Fibroblast of the aortic adventitia (primary cell): ENCODE results near the gene KRTAP12-1. TPM values are rescaled to one million over a fixed set of nuclear protein-coding genes. Genes with fewer than 3 reads are reported as not detected.
"Not testable (repeated sequence)": the region's sequence is repeated elsewhere in the genome, so short reads cannot be mapped to it uniquely, and the experiment has no call there.

Source experiments
- DNase-seq: peaks from one replicate; pipeline ENCODE4 v3.0.0-alpha.2; 2010; ENCODE audit warnings: low read depth
- H3K4me3 ChIP-seq: 2 replicates; pipeline ENCODE4 v1.5.1; 2011; ENCODE audit warnings: low read depth, mild to moderate bottlenecking, control low read depth, low read length, moderate library complexity
- total RNA-seq: library from RNA; depleted of rRNA; stranded (reverse); fragments of >200 nt; gene quantifications from 2 replicates; pipeline ENCODE4 v1.2.3, GENCODE V29; 2012; ENCODE audit warnings: low replicate concordance
- TF ChIP-seq, protein P1 (sequence below): IDR thresholded peaks from 2 replicates; pipeline ENCODE4 v1.5.1; 2011; ENCODE audit warnings: mild to moderate bottlenecking, low read length, control low read depth, inconsistent platforms; ENCODE audit not compliant: insufficient read depth

Gene KRTAP12-1
- total RNA-seq, 1 donor: not detected

GRCh38 chr21:44664691-44665090 lies 17.3 kb downstream of the KRTAP12-1 start:
- DNase-seq: no peak
- TF ChIP-seq, protein P1, sequence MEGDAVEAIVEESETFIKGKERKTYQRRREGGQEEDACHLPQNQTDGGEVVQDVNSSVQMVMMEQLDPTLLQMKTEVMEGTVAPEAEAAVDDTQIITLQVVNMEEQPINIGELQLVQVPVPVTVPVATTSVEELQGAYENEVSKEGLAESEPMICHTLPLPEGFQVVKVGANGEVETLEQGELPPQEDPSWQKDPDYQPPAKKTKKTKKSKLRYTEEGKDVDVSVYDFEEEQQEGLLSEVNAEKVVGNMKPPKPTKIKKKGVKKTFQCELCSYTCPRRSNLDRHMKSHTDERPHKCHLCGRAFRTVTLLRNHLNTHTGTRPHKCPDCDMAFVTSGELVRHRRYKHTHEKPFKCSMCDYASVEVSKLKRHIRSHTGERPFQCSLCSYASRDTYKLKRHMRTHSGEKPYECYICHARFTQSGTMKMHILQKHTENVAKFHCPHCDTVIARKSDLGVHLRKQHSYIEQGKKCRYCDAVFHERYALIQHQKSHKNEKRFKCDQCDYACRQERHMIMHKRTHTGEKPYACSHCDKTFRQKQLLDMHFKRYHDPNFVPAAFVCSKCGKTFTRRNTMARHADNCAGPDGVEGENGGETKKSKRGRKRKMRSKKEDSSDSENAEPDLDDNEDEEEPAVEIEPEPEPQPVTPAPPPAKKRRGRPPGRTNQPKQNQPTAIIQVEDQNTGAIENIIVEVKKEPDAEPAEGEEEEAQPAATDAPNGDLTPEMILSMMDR: no peak
- H3K4me3 ChIP-seq: no peak overlapping the region

DNA sequence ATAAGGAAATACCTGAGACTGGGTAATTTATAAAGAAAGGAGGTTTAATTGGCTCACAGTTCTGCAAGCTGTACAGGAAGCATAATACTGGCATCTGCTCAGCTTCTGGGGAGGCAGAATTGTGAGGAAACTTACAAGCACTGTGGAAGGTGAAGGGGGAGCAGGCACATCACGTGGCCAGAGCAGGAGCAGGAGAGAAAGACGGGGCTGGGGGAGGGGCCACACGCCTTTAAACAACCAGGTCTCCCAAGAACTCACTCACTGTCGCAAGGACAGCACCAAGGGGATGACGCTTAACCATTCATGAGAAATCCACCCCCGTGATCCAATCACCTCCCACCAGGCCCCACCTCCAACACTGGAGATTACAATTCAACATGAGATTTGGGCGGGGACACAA lies 20.4 kb downstream of the KRTAP12-1 start:
- DNase-seq, H3K4me3 ChIP-seq: not testable (repeated sequence)

DNA sequence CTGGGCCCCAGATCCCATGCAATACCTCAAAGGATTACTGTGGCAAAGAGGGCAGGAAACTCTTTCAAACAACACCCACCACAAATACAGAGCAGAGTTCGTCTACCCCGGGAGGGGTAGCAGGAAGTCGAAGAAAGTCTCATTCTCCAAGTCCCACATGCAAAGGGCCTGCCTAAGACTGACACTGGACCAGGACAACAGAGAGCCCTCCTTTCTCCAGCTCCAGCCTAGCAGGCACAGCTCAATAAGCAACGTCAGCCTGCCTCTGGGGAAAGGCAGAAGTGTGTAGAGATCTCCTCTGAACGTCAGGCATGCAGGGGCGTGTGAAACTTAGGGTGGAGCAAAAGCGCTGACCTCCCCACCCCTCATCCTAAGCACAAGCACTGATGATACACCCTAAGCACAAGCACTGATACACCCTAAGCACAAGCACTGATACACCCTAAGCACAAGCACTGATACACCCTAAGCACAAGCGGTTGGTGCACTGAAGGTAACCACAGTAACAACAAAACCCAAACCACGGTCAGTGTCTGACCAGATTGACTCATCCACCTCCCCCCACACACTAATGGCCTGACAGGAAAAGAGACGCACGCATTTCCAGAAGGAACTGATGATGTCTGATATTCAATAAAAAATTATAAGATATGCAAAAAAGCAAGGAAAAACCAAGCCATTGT lies 22.9 kb downstream of the KRTAP12-1 start:
- no peak for DNase-seq
- TF ChIP-seq, protein P1: no peak
- H3K4me3 ChIP-seq: no peak overlapping the region

GRCh38 chr21:44658541-44658910 lies 23.4 kb downstream of the KRTAP12-1 start:
- no peak overlapping the region for H3K4me3 ChIP-seq
- DNase-seq: no peak
- TF ChIP-seq, protein P1: no peak

- H3K4me3 ChIP-seq: no peak within 1 kb of the TSS
- TF ChIP-seq, protein P1: no peak
- DNase-seq: no peak
Measured at GRCh38 chr21:44657635-44658540, 24.1 kb downstream of the KRTAP12-1 start, which contains the start of gene KRTAP12-3. TSS of gene KRTAP12-3 (plus strand) at chr21:44657932. CDS start at chr21:44657980, 48 bp downstream.

DNA sequence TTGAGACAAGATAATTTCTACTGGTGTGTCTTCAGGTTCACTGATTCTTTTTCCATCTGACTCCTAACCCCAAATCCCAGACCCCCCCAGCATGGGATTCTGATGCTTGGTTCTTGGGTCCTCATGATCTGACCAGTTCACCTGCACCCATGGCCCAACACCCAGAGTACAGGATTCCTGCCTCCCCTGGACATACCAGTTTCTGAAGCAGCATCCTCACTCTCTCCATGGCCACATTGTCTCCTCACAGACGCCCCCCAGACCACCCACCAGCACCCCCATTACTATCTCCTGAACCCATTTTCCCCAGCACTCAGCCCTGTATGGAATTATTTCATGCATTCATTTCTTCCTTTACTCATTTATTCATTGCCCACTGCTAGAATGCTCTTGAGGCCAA lies 25.1 kb downstream of the KRTAP12-1 start:
- TF ChIP-seq, protein P1: no peak
- DNase-seq: no peak
- H3K4me3 ChIP-seq: no peak overlapping the region

DNA sequence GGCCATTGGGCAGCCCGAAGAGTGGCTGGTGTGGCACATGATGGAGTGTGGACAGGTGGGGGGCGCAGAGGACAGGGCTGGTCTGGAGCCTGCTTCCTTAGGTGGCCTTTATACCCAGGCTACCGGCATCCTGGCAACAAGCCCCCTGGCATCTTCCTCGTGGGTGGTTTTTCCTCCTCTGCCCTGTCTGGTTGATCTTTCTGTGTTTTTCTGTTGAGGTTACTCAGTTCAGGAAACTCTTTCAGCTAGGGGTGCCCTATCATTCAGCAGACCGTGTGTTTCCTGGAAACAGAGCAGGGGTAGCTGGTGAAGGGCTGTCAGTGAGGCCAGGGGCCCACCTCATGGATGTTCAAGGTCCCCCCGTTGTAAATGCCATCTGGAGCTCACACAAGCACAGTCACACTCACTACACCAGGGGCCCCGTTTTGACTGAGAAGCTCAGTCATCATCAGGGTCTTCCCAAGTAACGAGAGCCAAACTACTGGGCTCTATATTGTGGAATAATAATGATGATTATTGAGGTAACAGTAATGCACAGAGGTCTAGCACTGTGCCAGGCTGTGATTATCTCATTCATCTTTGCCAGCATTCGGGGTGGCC lies 27.3 kb downstream of the KRTAP12-1 start, which contains the start of gene KRTAP12-4:
Gene KRTAP12-4, minus strand, starts transcription at position 84 of the 600 bp plus-strand sequence. Its CDS starts 45 bp downstream, at position 39.
- no peak within 1 kb of the TSS for H3K4me3 ChIP-seq
- DNase-seq: no peak
- TF ChIP-seq, protein P1: no peak
